GM19240 (cell line): ENCODE data around the gene ST6GALNAC2.

ENCODE experiments used
- DNase-seq: peaks from one replicate; pipeline ENCODE4 v3.0.0; 2011; ENCODE audit warnings: low spot score; ENCODE audit not compliant: insufficient read length

Gene ST6GALNAC2

DNA sequence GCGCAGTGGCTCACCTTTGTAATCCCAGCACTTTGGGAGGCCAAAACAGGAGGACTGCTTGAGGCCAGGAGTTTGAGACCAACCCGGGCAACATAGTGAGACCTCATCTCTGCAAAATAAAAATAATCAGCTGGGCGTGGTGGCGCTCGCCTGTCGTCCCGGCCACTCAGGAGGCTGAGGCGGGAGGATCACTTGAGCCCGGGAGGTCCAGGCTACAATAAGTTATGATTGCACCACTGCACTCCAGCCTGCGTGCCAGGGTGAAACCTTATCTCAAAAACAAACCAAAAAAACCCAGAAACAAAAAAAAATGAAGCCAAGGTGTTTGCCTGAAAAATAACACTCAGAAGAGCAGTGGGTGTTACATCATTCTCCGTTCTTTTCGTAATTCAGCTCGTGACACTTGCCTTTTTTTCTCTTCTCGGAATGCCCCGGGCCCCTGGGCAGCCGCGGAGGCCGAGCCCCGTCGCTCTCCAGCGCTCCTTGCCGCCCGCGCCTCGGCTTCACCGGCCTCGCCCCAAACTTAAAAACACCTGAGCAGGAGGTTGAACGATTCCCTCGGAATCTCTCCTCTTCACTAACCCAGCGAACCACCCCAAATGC is 28.8 kb downstream of the ST6GALNAC2 start:
- DNase-seq = no peak

DNA sequence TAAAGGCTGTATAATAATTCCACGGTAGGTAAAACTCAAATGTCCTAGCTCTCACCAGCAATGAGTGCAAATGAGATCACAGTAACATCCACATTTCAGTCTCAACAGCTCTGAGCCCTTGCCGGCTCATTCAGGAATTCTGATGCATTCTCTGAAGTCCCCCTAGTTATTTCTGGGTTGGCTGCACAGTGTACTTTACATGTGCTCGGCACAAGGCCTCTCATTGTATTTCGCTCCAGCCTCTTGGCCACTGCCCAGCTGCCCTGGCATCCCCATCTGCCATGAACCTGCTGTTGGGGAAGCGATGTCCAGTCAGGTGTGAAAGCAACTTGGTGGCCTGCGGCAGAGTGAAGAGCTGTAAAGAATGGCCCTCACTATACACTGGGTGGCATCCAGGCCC is 31.5 kb downstream of the ST6GALNAC2 start:
- DNase-seq = no peak

DNA sequence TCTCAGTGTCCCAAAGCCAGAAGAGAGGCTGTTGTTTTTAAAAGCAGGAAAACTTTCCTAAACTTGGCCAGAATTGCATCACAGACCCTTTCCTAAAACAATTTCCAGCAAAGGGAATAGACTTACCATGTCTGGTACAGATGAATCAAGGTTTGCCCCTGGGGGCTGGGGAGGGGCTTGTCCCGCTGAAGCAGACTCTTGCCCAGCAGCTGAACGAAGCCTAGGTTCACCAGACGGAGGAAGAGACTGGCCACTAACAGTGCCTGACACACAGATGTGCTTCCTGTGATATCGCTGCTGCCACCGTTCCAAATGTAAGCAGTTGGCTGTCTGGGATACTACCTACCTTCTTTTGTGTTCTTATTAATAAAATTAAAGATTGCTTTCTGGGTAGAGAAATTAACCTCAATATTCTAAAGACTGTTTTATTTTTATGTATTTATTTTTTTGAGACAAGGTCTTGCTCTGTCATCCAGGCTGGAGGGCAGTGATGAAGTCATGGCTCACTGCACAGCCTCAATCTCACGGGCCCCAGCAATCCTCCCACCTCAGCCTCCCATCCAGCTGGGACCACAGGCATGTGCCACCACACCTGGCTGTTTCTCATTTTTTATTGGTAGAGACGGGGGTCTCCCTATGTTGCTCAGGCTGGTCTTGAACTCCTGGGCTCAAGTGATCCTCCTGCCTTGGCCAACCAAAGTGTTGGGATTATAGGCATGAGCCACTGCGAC is 32.3 kb downstream of the ST6GALNAC2 start:
- DNase-seq = no peak

DNA sequence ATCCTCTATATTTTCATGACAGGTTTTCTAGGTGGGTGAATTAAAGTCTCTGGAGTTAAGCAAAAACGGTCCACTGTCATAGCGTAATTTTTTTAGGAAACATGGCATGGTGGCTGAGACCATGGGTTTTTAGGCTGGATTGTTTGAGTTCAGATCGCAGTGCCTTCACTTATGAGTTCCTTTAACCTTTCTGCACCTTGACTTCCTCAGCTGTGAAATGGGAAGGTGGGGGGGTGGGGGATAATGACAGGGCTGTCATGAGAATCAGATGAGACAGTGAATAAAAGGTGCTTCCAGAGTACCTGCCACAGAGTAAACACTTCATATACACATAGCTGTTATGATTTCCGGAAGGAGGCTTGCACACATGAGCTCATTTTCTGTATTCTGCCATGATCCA is 34.0 kb downstream of the ST6GALNAC2 start:
- no peak for DNase-seq

- DNase-seq = no peak
Observed at GRCh38 chr17:76550712-76551615, 34.7 kb downstream of the ST6GALNAC2 start.

DNA sequence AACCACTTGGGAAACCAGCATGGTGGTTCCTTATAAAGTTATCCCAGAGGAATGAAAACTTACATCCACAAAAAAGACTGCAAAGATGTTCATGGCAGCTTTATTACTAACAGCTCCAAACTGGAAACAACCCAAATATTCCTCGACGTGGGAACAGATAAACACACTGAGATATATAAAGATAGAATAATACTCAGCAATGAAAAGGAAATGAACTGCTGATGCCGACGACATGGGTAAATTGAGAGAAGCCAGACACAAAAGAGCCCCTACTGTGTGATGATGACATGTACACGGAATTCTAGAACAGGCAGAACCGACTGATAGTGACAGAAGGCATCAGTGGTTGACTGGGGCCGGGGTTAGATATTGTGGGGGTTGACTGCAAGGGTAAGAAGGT is 36.1 kb downstream of the ST6GALNAC2 start:
- no peak for DNase-seq

- no peak for DNase-seq
Observed at GRCh38 chr17:76549215-76549518, 36.5 kb downstream of the ST6GALNAC2 start.

DNA sequence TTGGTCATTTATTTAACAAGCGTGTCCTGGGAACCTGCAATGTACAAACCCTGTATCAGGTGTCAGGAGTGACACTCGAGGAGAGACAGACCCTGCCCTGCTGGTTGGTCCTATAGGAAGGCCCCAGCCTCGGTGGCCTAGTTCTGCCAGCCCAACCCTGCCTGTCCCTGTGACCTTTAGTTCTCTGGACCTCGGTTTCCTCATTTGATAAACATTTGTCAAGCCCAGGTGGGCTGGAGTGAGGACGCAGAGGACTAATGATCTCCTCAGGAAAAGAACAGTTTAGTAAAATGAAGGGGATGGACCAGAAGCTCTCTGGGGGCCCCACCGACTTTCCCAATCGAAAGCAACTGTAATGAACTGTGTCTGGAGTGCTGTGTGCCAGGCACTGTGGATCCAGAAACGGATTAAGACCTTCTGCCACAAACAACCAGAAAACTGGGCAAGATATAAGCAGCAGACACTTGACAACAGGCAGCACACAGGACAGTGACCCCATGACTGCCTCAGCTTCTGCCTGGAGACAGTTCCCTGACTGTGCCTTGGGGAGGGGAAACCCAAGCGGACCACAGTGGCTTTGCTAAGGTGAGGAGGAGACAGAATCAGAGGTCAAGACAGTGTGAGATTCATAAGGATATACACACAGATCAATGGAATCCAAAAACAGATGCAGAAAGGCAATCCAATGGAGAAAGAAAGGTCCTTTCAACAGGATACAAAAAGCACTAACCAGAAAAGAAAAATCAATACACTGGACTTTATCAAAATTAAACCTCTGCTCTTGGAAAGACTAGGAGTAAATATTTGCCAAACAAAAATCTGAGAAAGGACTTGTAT is 37.1 kb downstream of the ST6GALNAC2 start:
- no peak for DNase-seq

- DNase-seq = no peak
Observed at GRCh38 chr17:76547642-76548202, 37.9 kb downstream of the ST6GALNAC2 start.

- DNase-seq = peak; percentile 67
Observed at GRCh38 chr17:76547183-76547641, 38.4 kb downstream of the ST6GALNAC2 start.

GRCh38 chr17:76546556-76547182 is 39.0 kb downstream of the ST6GALNAC2 start:
- no peak for DNase-seq

- DNase-seq = no peak
Observed at GRCh38 chr17:76545918-76546555, 39.6 kb downstream of the ST6GALNAC2 start.

DNA sequence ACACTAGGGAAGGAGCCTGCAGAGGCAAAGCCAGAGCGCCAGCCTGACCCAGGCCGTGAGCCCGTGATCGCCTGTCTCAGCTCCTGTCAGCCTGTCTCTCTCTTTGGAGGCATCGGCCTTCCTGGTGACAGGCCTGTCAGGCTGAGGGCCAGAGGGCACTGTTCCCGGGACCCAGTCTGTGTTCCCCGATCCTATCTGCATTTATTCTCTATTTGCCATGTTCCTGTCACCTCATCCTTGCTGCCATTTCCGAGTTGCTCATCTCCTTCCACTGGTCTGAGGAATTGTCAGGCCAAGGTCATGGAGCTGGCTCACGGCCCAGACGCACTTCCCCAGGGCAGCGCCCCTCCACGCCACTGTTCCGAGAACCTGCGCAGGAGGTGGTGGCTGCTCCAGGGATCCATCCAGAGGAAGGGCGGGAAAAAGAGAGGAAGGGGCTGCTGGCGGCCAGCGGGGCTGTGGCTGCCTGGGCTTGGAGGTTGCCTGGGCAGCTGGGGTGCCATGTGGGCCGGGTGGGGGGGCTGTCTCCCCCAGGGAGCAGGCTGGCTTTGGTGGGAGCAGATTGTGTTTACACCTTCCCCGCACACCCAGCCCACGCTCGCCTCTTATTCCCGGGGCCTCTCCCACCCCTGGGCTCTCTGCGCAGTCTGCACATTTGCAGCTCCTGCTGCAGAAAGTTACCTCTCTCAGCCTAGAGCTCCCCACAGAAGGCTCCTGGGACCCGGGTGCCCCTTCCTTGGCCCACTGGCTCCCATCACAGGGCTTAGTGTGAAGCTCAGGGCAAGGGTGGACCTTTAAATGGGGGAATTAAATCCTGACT is 40.9 kb downstream of the ST6GALNAC2 start:
- DNase-seq = no peak

- no peak for DNase-seq
Observed at GRCh38 chr17:76543826-76544545, 41.7 kb downstream of the ST6GALNAC2 start.

DNA sequence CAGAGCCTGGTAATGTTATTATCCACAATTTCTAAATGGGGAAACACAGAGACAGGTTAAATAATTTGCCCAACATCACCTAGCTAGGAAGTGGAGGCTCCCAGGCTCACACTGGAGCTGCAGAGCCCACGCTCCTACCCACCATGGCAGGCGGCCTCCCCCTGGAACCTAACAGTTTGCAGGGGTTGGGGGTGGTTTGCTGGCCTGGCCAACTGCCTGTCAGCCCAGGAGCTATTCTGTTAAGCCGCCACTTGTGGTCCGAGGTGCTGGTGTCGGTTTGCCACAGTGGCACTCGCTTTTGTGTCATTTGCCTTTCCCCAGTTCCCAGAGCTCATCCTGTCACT is 42.2 kb downstream of the ST6GALNAC2 start:
- no peak for DNase-seq

GRCh38 chr17:76542984-76543383 is 42.7 kb downstream of the ST6GALNAC2 start:
- no peak for DNase-seq

GRCh38 chr17:76542566-76542971 is 43.1 kb downstream of the ST6GALNAC2 start:
- DNase-seq = no peak

GRCh38 chr17:76541739-76542454 is 43.8 kb downstream of the ST6GALNAC2 start:
- no peak for DNase-seq
